ENCODE results near the gene RNF135. TPM values are rescaled to one million over a fixed set of nuclear protein-coding genes. Genes with fewer than 3 reads are reported as not detected.
A peak's percentile ranks its signal among the peaks of the same experiment; 100 is the strongest.
"Not testable (repeated sequence)": the region's sequence is repeated elsewhere in the genome, so short reads cannot be mapped to it uniquely, and the experiment has no call there.

The RNF135 gene
- total RNA-seq, 1 donor from 2014 or later, result 10.6 TPM

GRCh38 chr17:30964312-30964711, 6.5 kb upstream of the RNF135 start:
- H3K27me3 Mint-ChIP-seq (ENCODE audit: insufficient read depth); H3K4me1 Mint-ChIP-seq (ENCODE audit: low read depth); H3K27ac Mint-ChIP-seq; DNase-seq (ENCODE audit: low spot score); H3K4me3 Mint-ChIP-seq; intact Hi-C loops (cut with micrococcal nuclease); H3K36me3 Mint-ChIP-seq (ENCODE audit: low read depth); H3K9me3 Mint-ChIP-seq: not testable (repeated sequence)

DNA sequence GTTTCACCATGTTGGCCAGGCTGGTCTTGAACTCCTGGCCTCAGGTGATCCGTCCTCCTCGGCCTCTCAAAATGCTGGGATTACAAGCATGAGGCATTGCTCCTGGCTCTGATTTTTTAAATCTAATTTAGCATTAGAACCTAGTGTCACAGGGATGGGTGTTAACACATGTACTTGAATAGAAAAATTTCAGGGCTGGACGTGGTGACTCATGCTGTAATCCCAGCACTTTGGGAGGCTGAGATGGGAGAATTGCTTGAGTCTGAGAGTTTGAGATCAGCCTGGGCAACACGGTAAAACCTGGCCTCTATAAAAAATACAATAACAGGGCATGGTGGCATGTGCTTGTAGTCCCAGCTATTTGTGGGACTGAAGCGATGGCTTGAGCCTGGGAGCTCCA, 6.0 kb upstream of the RNF135 start:
- H3K4me1 Mint-ChIP-seq (ENCODE audit: low read depth), result peaks cover 10% of the 10 kb centered on the region
- no peak for DNase-seq (ENCODE audit: low spot score)
- H3K36me3 Mint-ChIP-seq (ENCODE audit: low read depth), result no peaks in the 10 kb centered on the region
- no peak overlapping the region for H3K4me3 Mint-ChIP-seq
- no peaks in the 10 kb centered on the region for H3K9me3 Mint-ChIP-seq
- no peaks in the 10 kb centered on the region for H3K27me3 Mint-ChIP-seq (ENCODE audit: insufficient read depth)
- intact Hi-C loops (cut with micrococcal nuclease), result no loop called here
- no peak overlapping the region for H3K27ac Mint-ChIP-seq

- Mint-ChIP-seq H3K27me3 (ENCODE audit: insufficient read depth) (no peaks in the 10 kb centered on the region), H3K4me1 (ENCODE audit: low read depth) (peaks cover 18% of the 10 kb centered on the region), H3K27ac (no peak overlapping the region), H3K4me3 (no peak overlapping the region), H3K36me3 (ENCODE audit: low read depth) (peaks cover 3% of the 10 kb centered on the region), H3K9me3 (no peaks in the 10 kb centered on the region)
- DNase-seq (ENCODE audit: low spot score), result no peak
- intact Hi-C loops (cut with micrococcal nuclease), result no loop called here
These were observed 5.2 kb upstream of the RNF135 start for GRCh38 chr17:30965686-30966085.

- H3K27ac Mint-ChIP-seq; H3K9me3 Mint-ChIP-seq; H3K4me3 Mint-ChIP-seq; intact Hi-C loops (cut with micrococcal nuclease); H3K27me3 Mint-ChIP-seq (ENCODE audit: insufficient read depth); DNase-seq (ENCODE audit: low spot score): not testable (repeated sequence)
- Mint-ChIP-seq H3K36me3 (ENCODE audit: low read depth) (peaks cover 13% of the 10 kb centered on the region), H3K4me1 (ENCODE audit: low read depth) (peaks cover 22% of the 10 kb centered on the region)
These were observed 2.9 kb upstream of the RNF135 start for GRCh38 chr17:30967911-30968310.

- Mint-ChIP-seq H3K4me1 (ENCODE audit: low read depth) (peaks cover 22% of the 10 kb centered on the region), H3K27ac (peak overlapping the region; percentile 96), H3K9me3 (peaks cover 4% of the 10 kb centered on the region), H3K36me3 (ENCODE audit: low read depth) (peaks cover 17% of the 10 kb centered on the region), H3K4me3 (peak overlapping the region; percentile 98), H3K27me3 (ENCODE audit: insufficient read depth) (no peaks in the 10 kb centered on the region)
- no peak for DNase-seq (ENCODE audit: low spot score)
- intact Hi-C loops (cut with micrococcal nuclease), result loop anchor here (1.0 to 10.0 kb wide), 5 partner anchors 38 to 1375 kb away; partner anchors contain the start of genes ATAD5, C17orf75 and TEFM
These were observed 629 bp upstream of the RNF135 start for GRCh38 chr17:30969989-30970830.

- H3K9me3 Mint-ChIP-seq, result peaks cover 4% of the 10 kb centered on the region
- no peak overlapping the region for H3K27ac Mint-ChIP-seq
- no peaks in the 10 kb centered on the region for H3K27me3 Mint-ChIP-seq (ENCODE audit: insufficient read depth)
- peaks cover 23% of the 10 kb centered on the region for H3K36me3 Mint-ChIP-seq (ENCODE audit: low read depth)
- H3K4me3 Mint-ChIP-seq, result no peak overlapping the region
- no peak for DNase-seq (ENCODE audit: low spot score)
- intact Hi-C loops (cut with micrococcal nuclease), result loop anchor here (10.0 kb wide), 1 partner anchor 1370 kb away; the partner anchor contains the start of gene C17orf75
- H3K4me1 Mint-ChIP-seq (ENCODE audit: low read depth), result peaks cover 17% of the 10 kb centered on the region
These were observed 4.4 kb downstream of the RNF135 start for GRCh38 chr17:30975042-30975820.

DNA sequence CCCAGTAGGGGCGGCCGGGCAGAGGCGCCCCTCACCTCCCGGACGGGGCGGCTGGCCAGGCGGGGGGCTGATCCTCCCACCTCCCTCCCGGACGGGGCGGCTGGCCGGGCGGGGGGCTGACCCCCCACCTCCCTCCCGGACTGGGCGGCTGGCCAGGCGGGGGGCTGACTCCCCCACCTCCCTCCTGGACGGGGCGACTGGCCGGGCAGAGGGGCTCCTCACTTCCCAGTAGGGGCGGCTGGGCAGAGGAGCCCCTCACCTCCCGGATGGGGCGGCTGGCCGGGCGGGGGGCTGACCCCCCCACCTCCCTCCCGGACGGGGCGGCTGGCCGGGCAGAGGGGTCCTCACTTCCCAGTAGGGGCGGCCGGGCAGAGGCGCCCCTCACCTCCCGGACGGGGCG, 9.1 kb downstream of the RNF135 start:
- H3K4me3 Mint-ChIP-seq; H3K27ac Mint-ChIP-seq; H3K4me1 Mint-ChIP-seq (ENCODE audit: low read depth); H3K36me3 Mint-ChIP-seq (ENCODE audit: low read depth); H3K9me3 Mint-ChIP-seq; H3K27me3 Mint-ChIP-seq (ENCODE audit: insufficient read depth); DNase-seq (ENCODE audit: low spot score): not testable (repeated sequence)
- intact Hi-C loops (cut with micrococcal nuclease), result loop anchor here (10.0 kb wide), 1 partner anchor 1365 kb away; the partner anchor contains the start of gene C17orf75

DNA sequence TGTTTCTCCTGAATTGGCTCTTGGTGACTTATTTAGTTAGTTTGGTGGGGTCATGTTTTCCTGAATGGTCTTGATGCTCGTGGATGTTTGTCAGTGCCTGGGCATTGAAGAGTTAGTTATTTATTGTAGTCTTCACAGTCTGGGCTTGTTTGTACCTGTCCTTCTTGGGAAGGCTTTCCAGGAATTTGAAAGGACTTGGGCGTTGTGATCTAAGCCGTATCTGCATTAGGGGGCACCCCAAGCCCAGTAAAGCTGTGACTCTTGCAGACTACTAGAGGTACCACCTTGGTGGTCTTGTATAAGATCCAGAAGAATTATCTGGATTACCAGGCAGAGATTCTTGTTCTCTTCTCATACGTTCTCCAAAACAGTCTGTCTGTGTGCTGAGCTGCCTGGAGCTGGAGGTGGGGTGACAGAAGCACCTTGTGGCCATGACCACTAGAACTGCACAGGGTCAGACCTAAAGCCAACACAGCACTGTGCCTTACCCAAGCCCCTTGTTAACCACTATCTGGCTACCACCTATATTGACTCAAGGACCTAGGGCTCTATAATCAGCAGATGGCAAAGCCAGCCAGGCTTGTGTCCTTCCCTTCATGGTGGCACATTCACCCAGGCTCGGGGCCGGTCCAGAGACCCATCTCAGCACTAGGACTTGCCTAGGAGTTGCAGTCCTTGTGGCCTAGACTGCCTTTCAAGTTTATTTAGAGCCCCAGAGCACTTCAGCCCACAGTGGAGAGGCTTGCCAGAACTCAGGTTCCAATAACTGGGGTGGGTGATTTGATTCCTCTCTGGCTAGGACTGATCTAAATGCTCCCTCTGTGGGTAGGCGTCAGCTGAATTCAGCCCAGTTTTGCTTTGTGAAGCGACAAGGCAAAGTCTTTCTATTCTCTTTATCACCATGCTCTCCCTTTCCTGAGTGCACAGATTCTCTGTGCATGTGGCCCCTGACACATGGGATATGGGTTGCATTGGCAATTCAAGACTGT, 11.0 kb downstream of the RNF135 start:
- intact Hi-C loops (cut with micrococcal nuclease), result no loop called here
- Mint-ChIP-seq H3K36me3 (ENCODE audit: low read depth) (peaks cover 7% of the 10 kb centered on the region), H3K9me3 (no peaks in the 10 kb centered on the region), H3K27ac (no peak overlapping the region), H3K4me1 (ENCODE audit: low read depth) (peaks cover 8% of the 10 kb centered on the region), H3K27me3 (ENCODE audit: insufficient read depth) (no peaks in the 10 kb centered on the region), H3K4me3 (no peak overlapping the region)
- no peak for DNase-seq (ENCODE audit: low spot score)

- Mint-ChIP-seq H3K27me3 (ENCODE audit: insufficient read depth) (no peaks in the 10 kb centered on the region), H3K27ac (no peak overlapping the region), H3K4me1 (ENCODE audit: low read depth) (peaks cover 8% of the 10 kb centered on the region), H3K36me3 (ENCODE audit: low read depth) (peaks cover 8% of the 10 kb centered on the region), H3K4me3 (no peak overlapping the region), H3K9me3 (no peaks in the 10 kb centered on the region)
- intact Hi-C loops (cut with micrococcal nuclease), result no loop called here
- no peak for DNase-seq (ENCODE audit: low spot score)
These were observed 12.0 kb downstream of the RNF135 start for GRCh38 chr17:30982855-30983254.

- Mint-ChIP-seq H3K9me3 (no peaks in the 10 kb centered on the region), H3K36me3 (ENCODE audit: low read depth) (peaks cover 9% of the 10 kb centered on the region), H3K27me3 (ENCODE audit: insufficient read depth) (no peaks in the 10 kb centered on the region), H3K4me3 (no peak overlapping the region), H3K27ac (no peak overlapping the region), H3K4me1 (ENCODE audit: low read depth) (no peaks in the 10 kb centered on the region)
- DNase-seq (ENCODE audit: low spot score), result no peak
- intact Hi-C loops (cut with micrococcal nuclease), result no loop called here
These were observed 19.6 kb downstream of the RNF135 start for GRCh38 chr17:30990458-30990857.

DNA sequence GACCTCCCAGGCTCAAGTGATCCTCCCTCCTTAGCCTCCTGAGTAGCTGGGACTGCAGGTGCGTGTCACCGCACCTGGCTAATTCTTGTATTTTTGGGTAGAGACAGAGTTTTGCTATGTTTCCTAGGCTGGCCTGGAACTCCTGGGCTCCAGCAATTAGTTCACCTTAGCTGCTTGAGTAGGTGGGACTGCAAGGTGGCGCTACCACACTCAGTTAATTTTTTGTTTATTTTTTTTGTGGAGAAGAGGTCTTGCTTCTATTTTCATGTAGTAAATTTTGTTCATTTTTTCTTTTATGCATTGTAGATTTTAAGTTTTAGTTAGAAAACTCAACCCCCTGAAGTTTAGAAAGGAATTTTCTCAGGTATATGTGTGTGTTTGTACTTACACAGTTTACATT, 21.7 kb downstream of the RNF135 start:
- no peaks in the 10 kb centered on the region for H3K9me3 Mint-ChIP-seq
- H3K27ac Mint-ChIP-seq, result no peak overlapping the region
- H3K4me1 Mint-ChIP-seq (ENCODE audit: low read depth), result no peaks in the 10 kb centered on the region
- H3K27me3 Mint-ChIP-seq (ENCODE audit: insufficient read depth), result no peaks in the 10 kb centered on the region
- intact Hi-C loops (cut with micrococcal nuclease), result no loop called here
- no peak for DNase-seq (ENCODE audit: low spot score)
- H3K36me3 Mint-ChIP-seq (ENCODE audit: low read depth), result peaks cover 17% of the 10 kb centered on the region
- no peak overlapping the region for H3K4me3 Mint-ChIP-seq

DNA sequence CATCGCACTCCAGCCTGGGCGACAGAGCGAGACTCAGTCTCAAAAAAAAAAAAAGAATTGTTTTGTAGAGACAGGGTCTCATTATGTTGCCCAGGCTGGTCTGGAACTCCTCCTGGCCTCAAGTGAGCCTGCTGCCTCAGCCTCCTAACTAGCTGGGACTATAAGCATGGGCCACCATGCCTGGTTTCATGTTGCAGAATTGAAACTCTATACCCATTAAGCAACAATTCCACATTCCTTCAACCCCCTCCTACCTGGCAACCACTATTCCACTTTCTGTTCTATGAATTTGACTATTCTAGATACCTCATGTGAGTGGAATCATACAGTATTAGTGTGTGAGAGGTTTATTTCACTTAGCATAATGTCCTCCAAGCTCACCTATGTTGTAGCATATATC, 24.5 kb downstream of the RNF135 start:
- H3K9me3 Mint-ChIP-seq, result no peaks in the 10 kb centered on the region
- no peaks in the 10 kb centered on the region for H3K27me3 Mint-ChIP-seq (ENCODE audit: insufficient read depth)
- intact Hi-C loops (cut with micrococcal nuclease), result no loop called here
- peaks cover 23% of the 10 kb centered on the region for H3K36me3 Mint-ChIP-seq (ENCODE audit: low read depth)
- no peak overlapping the region for H3K27ac Mint-ChIP-seq
- no peaks in the 10 kb centered on the region for H3K4me1 Mint-ChIP-seq (ENCODE audit: low read depth)
- DNase-seq (ENCODE audit: low spot score), result no peak
- H3K4me3 Mint-ChIP-seq, result no peak overlapping the region

Measured in activated T-helper 1 cell treated with anti-CD3 and anti-CD28 coated beads, Interleukin-12 subunit alpha, Interleukin-12 subunit beta, Interleukin-2, Interleukin-4 antibody, amounts not matched to agents 30 ng/mL and 10 ng/mL and 1 ng/mL, durations not matched to agents 14 hours and 24 hours and 36 hours (primary cell).